B cell (primary cell): ENCODE results near the gene ENAM. TPM values are rescaled to one million over a fixed set of nuclear protein-coding genes. Genes with fewer than 3 reads are reported as not detected.

Source experiments
- ATAC-seq: fragments of 200-7000 bp; cut with Tn5 transposase; one replicate; pipeline ENCODE4 v1.10.0; 2021; ENCODE audit warnings: low read depth, mild to moderate bottlenecking, moderate number of reproducible peaks, moderate library complexity
- CTCF ChIA-PET: fragments of 350-600 bp; sonication (Branson Sonifier 250); formaldehyde crosslinking; loops from one replicate; lab custom pipeline; 2021; ENCODE audit warnings: antibody characterized with exemption, inconsistent platforms; lab: Charles Lee
- POLR2A ChIA-PET: fragments of 350-600 bp; sonication (Branson Sonifier 250); formaldehyde crosslinking; loops from one replicate; lab custom pipeline; 2021; ENCODE audit warnings: antibody characterized with exemption; lab: Charles Lee
- DNase-seq: peaks from one replicate; pipeline ENCODE4 v3.0.0; 2013
- H2AFZ ChIP-seq: 2 replicates; pipeline ENCODE4 v1.6.1; 2012; ENCODE audit warnings: mild to moderate bottlenecking, low read depth, low read length; ENCODE audit not compliant: insufficient read depth, poor library complexity, severe bottlenecking
- H3K27ac ChIP-seq, 2 donors: 1 replicate in 1 of 2; 2 replicates in 1 of 2; pipeline ENCODE4 v1.5.1; 2012 to 2013; ENCODE audit warnings: low read length in 2 of 2, mild to moderate bottlenecking in 2 of 2, moderate library complexity in 1 of 2
- H3K27me3 ChIP-seq, 4 experiments: fragments of 200-600 bp in 1 of 4; sonication (generic) in 1 of 4; replicated peaks in 1 of 4; 1 replicate in 2 of 4; 2 replicates in 2 of 4; pipeline versions ENCODE4 v1.6.1 to v1.7.0; 2013 to 2016; ENCODE audit warnings: low read length in 3 of 4, mild to moderate bottlenecking in 2 of 4, mixed read lengths in 1 of 4, moderate library complexity in 1 of 4; ENCODE audit not compliant: insufficient read depth in 4 of 4, control insufficient read depth in 3 of 4; ENCODE audit errors: control extremely low read depth in 1 of 4
- H3K36me3 ChIP-seq, 2 experiments: replicated peaks in 1 of 2; 1 replicate in 1 of 2; 2 replicates in 1 of 2; pipeline versions ENCODE4 v1.6.1 to v1.7.1; 2013; ENCODE audit warnings: low read length in 1 of 2; ENCODE audit not compliant: insufficient read depth in 2 of 2, control insufficient read depth in 1 of 2; ENCODE audit errors: control extremely low read depth in 1 of 2, extremely low read depth in 1 of 2
- H3K4me1 ChIP-seq, 2 donors: fragments of 200-600 bp in 1 of 2; sonication (generic) in 1 of 2; 1 replicate in 1 of 2; 2 replicates in 1 of 2; pipeline versions ENCODE4 v1.5.1 to v1.6.1; 2013 to 2017; ENCODE audit warnings: low read length in 2 of 2; ENCODE audit not compliant: control insufficient read depth in 2 of 2, insufficient read depth in 2 of 2
- H3K4me2 ChIP-seq: replicated peaks from 2 replicates; pipeline ENCODE3; 2012; ENCODE audit warnings: mild to moderate bottlenecking, low read depth, low read length; ENCODE audit not compliant: poor library complexity, severe bottlenecking
- H3K4me3 ChIP-seq, 5 experiments: fragments of 200-600 bp in 1 of 5; sonication (generic) in 1 of 5; 1 replicate in 3 of 5; 2 replicates in 2 of 5; pipeline versions ENCODE4 v1.5.1 to v1.7.0; 2011 to 2016; ENCODE audit warnings: low read length in 4 of 5, mild to moderate bottlenecking in 4 of 5, low read depth in 2 of 5, control low read depth in 1 of 5, moderate library complexity in 1 of 5; ENCODE audit not compliant: insufficient read depth in 1 of 5; ENCODE audit errors: control extremely low read depth in 1 of 5, extremely low read depth in 1 of 5
- H3K79me2 ChIP-seq: fragments of 200-600 bp; sonication (generic); one replicate; pipeline ENCODE4 v1.6.0; 2016; ENCODE audit warnings: low read length; ENCODE audit not compliant: control insufficient read depth, insufficient read depth
- H3K9ac ChIP-seq: fragments of 200-600 bp; sonication (generic); 2 replicates; pipeline ENCODE4 v1.6.1; 2017; ENCODE audit warnings: mild to moderate bottlenecking, low read length, moderate library complexity
- H3K9me3 ChIP-seq, 3 donors: one replicate each; pipeline versions ENCODE4 v1.6.1 to v1.7.1; 2013; ENCODE audit warnings: low read length in 2 of 3; ENCODE audit not compliant: control insufficient read depth in 2 of 3, insufficient read depth in 1 of 3; ENCODE audit errors: control extremely low read depth in 1 of 3
- H4K20me1 ChIP-seq: 2 replicates; pipeline ENCODE4 v1.6.0; 2012; ENCODE audit warnings: mild to moderate bottlenecking, low read length; ENCODE audit not compliant: insufficient read depth, control insufficient read depth, poor library complexity, severe bottlenecking
- H3K27ac Mint-ChIP-seq: one replicate; pipeline ENCODE4 v1.8.0; 2021; ENCODE audit warnings: mixed read lengths
- H3K27me3 Mint-ChIP-seq: one replicate; pipeline ENCODE4 v1.8.0; 2021; ENCODE audit warnings: mixed read lengths
- H3K4me1 Mint-ChIP-seq: one replicate; pipeline ENCODE4 v1.8.0; 2021; ENCODE audit warnings: mixed read lengths
- H3K4me3 Mint-ChIP-seq: one replicate; pipeline ENCODE4 v1.8.0; 2021; ENCODE audit warnings: mixed read lengths
- H3K9me3 Mint-ChIP-seq: one replicate; pipeline ENCODE4 v1.8.0; 2022; ENCODE audit warnings: mixed read lengths; ENCODE audit not compliant: insufficient read depth
- CTCF ChIP-seq: fragments of 200-600 bp; IDR thresholded peaks from one replicate; pipeline ENCODE4 v1.8.0; 2022; ENCODE audit warnings: antibody characterized with exemption, mild to moderate bottlenecking
- EZH2 ChIP-seq: IDR thresholded peaks from 2 replicates; pipeline ENCODE4 v1.6.1; 2012; ENCODE audit warnings: borderline replicate concordance, low read depth, mild to moderate bottlenecking, moderate library complexity, low read length; ENCODE audit not compliant: insufficient read depth, poor library complexity, severe bottlenecking
- WGBS: methylation state at CpG from one replicate; pipeline ENCODE4 v1.1.5; 2013; ENCODE audit warnings: missing lambda C conversion rate; ENCODE audit not compliant: insufficient coverage; 5-methylcytosine and 5-hydroxymethylcytosine counted together
- intact Hi-C: fragments of 100-400 bp; cut with micrococcal nuclease; formaldehyde crosslinking; loops from one replicate; pipeline ENCODE4 v1.10.0; 2022
- polyA plus RNA-seq: library from polyadenylated mRNA; depleted of rRNA; stranded (reverse); fragments of >200 nt; gene quantifications from 2 replicates; pipeline ENCODE4 v1.2.3, GENCODE V29; 2012
- total RNA-seq, 2 donors: library from RNA; stranded (reverse); fragments of 120-200 nt in 1 of 2; gene quantifications; 1 replicate in 1 of 2; 2 replicates in 1 of 2; pipeline versions ENCODE4 v1.2.3 to v1.2.4, GENCODE V29; 2013 to 2022

ENAM gene
- total and polyA plus RNA-seq, 2 donors (not counting 1 experiment from before 2014, with no cell fraction given), result not detected

- H3K9ac ChIP-seq, result no peak overlapping the region
- DNase-seq, result no peak
- H3K4me2 ChIP-seq, result no peak overlapping the region
- no peak overlapping the region for H2AFZ ChIP-seq
- H3K27me3 Mint-ChIP-seq, result no peaks in the 10 kb centered on the region
- no peaks in the 10 kb centered on the region for H3K27me3 ChIP-seq
- no peak overlapping the region for H3K4me3 ChIP-seq
- H4K20me1 ChIP-seq, result no peaks in the 10 kb centered on the region
- H3K79me2 ChIP-seq, result no peaks in the 10 kb centered on the region
- 100% methylated on average over 3 of the region's 5 CpGs for WGBS
- no peaks in the 10 kb centered on the region for H3K9me3 ChIP-seq
- no peak for ATAC-seq
- intact Hi-C loops, result no loop called here
- no peaks in the 10 kb centered on the region for H3K9me3 Mint-ChIP-seq
- H3K36me3 ChIP-seq, result no peaks in the 10 kb centered on the region
- H3K4me1 Mint-ChIP-seq, result no peaks in the 10 kb centered on the region
- no peaks in the 10 kb centered on the region for H3K4me1 ChIP-seq
- H3K27ac ChIP-seq, result no peak overlapping the region
- no peak for TF ChIP-seq CTCF
- no peak overlapping the region for H3K4me3 Mint-ChIP-seq
- POLR2A ChIA-PET, result no interaction called here
- CTCF ChIA-PET, result no interaction called here
- no peak overlapping the region for H3K27ac Mint-ChIP-seq
Observed at GRCh38 chr4:70634482-70634881, 5.9 kb downstream of the ENAM start.

- Mint-ChIP-seq H3K4me3 (no peak overlapping the region), H3K9me3 (no peaks in the 10 kb centered on the region), H3K27me3 (no peaks in the 10 kb centered on the region), H3K27ac (no peak overlapping the region), H3K4me1 (no peaks in the 10 kb centered on the region)
- intact Hi-C loops, result no loop called here
- Histone ChIP-seq H3K4me2 (no peak overlapping the region), H3K9me3 (no peaks in the 10 kb centered on the region), H3K4me3 (no peak overlapping the region), H3K36me3 (no peaks in the 10 kb centered on the region), H3K4me1 (no peaks in the 10 kb centered on the region), H2AFZ (no peak overlapping the region), H3K9ac (no peak overlapping the region), H3K27ac (no peak overlapping the region), H3K27me3 (no peaks in the 10 kb centered on the region), H3K79me2 (no peaks in the 10 kb centered on the region), H4K20me1 (no peaks in the 10 kb centered on the region)
- no peak for ATAC-seq
- ChIA-PET CTCF (interaction anchor here (1.1 kb wide), 1 partner anchor 15 kb away, joined by 4 read pairs; no protein-coding TSS in a partner anchor), POLR2A (no interaction called here)
- 40% methylated on average over 1 of the region's 8 CpGs for WGBS
- no peak for DNase-seq
- TF ChIP-seq EZH2 (no peak), CTCF (no peak)
Observed at GRCh38 chr4:70637239-70637913, 8.8 kb downstream of the ENAM start.
